Transverse colon (tissue), 4 donors: ENCODE results near the gene NOL9. TPM values are rescaled to one million over a fixed set of nuclear protein-coding genes. Genes with fewer than 3 reads are reported as not detected.

Source experiments
- DNase-seq: peaks from one replicate; pipeline ENCODE4 v3.0.0-alpha.2; 2019
- H3K27ac ChIP-seq, 4 donors: fragments of 200-600 bp; sonication (generic); 2 replicates each; pipeline ENCODE4 v1.5.1; 2016 to 2018; ENCODE audit warnings: inconsistent platforms in 4 of 4
- H3K27me3 ChIP-seq: fragments of 200-600 bp; sonication (generic); 2 replicates; pipeline ENCODE4 v1.5.1; 2017; ENCODE audit warnings: inconsistent platforms
- H3K36me3 ChIP-seq, 4 donors: fragments of 200-600 bp; sonication (generic); 2 replicates each; pipeline ENCODE4 v1.5.1; 2017 to 2019; ENCODE audit warnings: inconsistent platforms in 4 of 4
- H3K4me1 ChIP-seq, 4 donors: fragments of 200-600 bp; sonication (generic); 2 replicates each; pipeline ENCODE4 v1.5.1; 2017 to 2020; ENCODE audit warnings: inconsistent platforms in 4 of 4
- H3K4me3 ChIP-seq, 4 donors: fragments of 200-600 bp; sonication (generic); 1 replicate in 1 of 4; 2 replicates in 3 of 4; pipeline versions ENCODE4 v1.5.1 to v1.6.1; 2017 to 2019; ENCODE audit warnings: inconsistent platforms in 4 of 4
- H3K9me3 ChIP-seq, 2 donors: fragments of 200-600 bp; sonication (generic); 2 replicates each; pipeline ENCODE4 v1.5.1; 2017 to 2019; ENCODE audit warnings: inconsistent platforms in 2 of 2
- EP300 ChIP-seq: sonication (generic); formaldehyde crosslinking; IDR thresholded peaks from one replicate; pipeline ENCODE4 v1.6.1; 2017; ENCODE audit warnings: antibody characterized with exemption, low read depth
- POLR2A ChIP-seq: fragments of 450-650 bp; IDR thresholded peaks from one replicate; pipeline ENCODE4 v1.6.1; 2016; ENCODE audit warnings: antibody characterized with exemption, mild to moderate bottlenecking, moderate library complexity
- POLR2AphosphoS5 ChIP-seq, 3 donors: sonication (generic); formaldehyde crosslinking; IDR thresholded peaks; one replicate each; pipeline ENCODE4 v1.6.1; 2016; ENCODE audit warnings: antibody characterized with exemption in 3 of 3
- WGBS, 2 donors: methylation state at CpG; one replicate each; pipeline ENCODE4 v1.1.5; 2018; ENCODE audit warnings: low coverage in 1 of 2; 5-methylcytosine and 5-hydroxymethylcytosine counted together
- in situ Hi-C, 4 donors: fragments of 200-750 bp; cut with MboI; loops; one replicate each; pipeline versions ENCODE4 v1.15.0 to v1.15.1; 2017; ENCODE audit warnings: low sequenced_read_pairs in 3 of 4, low pct_ligation_motif_present in 1 of 4, low pct_unique_long_range_greater_than_20kb in 1 of 4
- intact Hi-C: fragments of 100-400 bp; cut with DNase I; formaldehyde crosslinking; loops from one replicate; pipeline ENCODE4 v1.15.1; 2023; ENCODE audit warnings: low total_unique reads
- total RNA-seq, 4 donors: library from RNA; depleted of rRNA; stranded (reverse); fragments of >200 nt; gene quantifications; one replicate each; pipeline ENCODE4 v1.1.0, GENCODE V29; 2016
- TF ChIP-seq, protein P1 (sequence below), 5 experiments: fragments of 200-600 bp in 3 of 5; fragments of 450-650 bp in 2 of 5; sonication (generic) in 3 of 5; IDR thresholded peaks; 1 replicate in 2 of 5; 2 replicates in 3 of 5; pipeline ENCODE4 v1.5.1; 2016 to 2017; ENCODE audit warnings: antibody characterized with exemption in 5 of 5, inconsistent platforms in 3 of 5, mild to moderate bottlenecking in 2 of 5, moderate library complexity in 1 of 5

Gene NOL9
- total RNA-seq, 4 donors from 2014 or later = 8.0 to 30.0 (median 13.8) TPM

DNA sequence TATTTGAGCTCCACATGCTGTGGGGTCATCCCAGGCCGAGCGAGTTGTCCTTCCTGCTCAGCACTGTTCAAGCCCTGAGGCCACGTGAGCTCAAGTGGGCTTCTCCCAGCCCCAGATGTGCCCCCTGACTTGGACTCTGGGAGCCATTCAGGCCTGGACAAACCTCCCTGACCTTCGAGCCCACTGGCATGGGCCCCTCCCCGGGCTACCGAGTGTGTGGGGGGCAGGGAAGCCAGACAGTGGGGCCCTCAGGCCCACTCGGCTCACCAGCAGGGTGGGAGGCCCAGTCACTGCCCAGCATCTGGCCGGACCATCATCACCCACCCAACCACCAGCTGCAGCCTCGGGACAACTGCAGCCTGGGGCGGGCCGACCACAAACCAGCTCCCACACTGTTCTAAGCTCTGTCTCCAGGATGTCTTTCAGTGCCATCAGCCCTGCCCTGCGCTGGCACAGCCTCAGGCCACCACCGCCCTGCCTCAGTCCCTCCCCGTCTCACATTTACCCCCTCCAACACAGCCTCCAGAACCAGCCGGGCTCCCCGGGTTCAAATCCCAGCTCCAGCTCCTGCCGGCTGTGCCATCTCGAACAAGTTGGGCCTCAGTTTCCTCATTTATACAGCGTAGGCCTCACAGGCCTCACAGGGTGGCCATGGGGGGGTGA is 41.9 kb downstream of the NOL9 start:
- no peaks in the 10 kb centered on the region for H3K9me3 ChIP-seq
- TF ChIP-seq POLR2A = no peak
- no peak for TF ChIP-seq POLR2AphosphoS5 (IDR thresholded peaks at IDR 0.05)
- TF ChIP-seq, protein P1, sequence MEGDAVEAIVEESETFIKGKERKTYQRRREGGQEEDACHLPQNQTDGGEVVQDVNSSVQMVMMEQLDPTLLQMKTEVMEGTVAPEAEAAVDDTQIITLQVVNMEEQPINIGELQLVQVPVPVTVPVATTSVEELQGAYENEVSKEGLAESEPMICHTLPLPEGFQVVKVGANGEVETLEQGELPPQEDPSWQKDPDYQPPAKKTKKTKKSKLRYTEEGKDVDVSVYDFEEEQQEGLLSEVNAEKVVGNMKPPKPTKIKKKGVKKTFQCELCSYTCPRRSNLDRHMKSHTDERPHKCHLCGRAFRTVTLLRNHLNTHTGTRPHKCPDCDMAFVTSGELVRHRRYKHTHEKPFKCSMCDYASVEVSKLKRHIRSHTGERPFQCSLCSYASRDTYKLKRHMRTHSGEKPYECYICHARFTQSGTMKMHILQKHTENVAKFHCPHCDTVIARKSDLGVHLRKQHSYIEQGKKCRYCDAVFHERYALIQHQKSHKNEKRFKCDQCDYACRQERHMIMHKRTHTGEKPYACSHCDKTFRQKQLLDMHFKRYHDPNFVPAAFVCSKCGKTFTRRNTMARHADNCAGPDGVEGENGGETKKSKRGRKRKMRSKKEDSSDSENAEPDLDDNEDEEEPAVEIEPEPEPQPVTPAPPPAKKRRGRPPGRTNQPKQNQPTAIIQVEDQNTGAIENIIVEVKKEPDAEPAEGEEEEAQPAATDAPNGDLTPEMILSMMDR (IDR thresholded peaks at IDR 0.05) = no peak
- no peak for TF ChIP-seq EP300
- no peaks in the 10 kb centered on the region for H3K27me3 ChIP-seq
- no peaks in the 10 kb centered on the region for H3K36me3 ChIP-seq
- in situ Hi-C loops = no loop called here
- H3K4me3 ChIP-seq = no peak overlapping the region
- no peak overlapping the region for H3K27ac ChIP-seq
- DNase-seq = no peak
- no peaks in the 10 kb centered on the region for H3K4me1 ChIP-seq
- intact Hi-C loops = no loop called here
- 89% methylated on average over 19 of the region's 19 CpGs; no CpG with 5 or more reads in 1 of the 2 donors for WGBS, 2 donors

DNA sequence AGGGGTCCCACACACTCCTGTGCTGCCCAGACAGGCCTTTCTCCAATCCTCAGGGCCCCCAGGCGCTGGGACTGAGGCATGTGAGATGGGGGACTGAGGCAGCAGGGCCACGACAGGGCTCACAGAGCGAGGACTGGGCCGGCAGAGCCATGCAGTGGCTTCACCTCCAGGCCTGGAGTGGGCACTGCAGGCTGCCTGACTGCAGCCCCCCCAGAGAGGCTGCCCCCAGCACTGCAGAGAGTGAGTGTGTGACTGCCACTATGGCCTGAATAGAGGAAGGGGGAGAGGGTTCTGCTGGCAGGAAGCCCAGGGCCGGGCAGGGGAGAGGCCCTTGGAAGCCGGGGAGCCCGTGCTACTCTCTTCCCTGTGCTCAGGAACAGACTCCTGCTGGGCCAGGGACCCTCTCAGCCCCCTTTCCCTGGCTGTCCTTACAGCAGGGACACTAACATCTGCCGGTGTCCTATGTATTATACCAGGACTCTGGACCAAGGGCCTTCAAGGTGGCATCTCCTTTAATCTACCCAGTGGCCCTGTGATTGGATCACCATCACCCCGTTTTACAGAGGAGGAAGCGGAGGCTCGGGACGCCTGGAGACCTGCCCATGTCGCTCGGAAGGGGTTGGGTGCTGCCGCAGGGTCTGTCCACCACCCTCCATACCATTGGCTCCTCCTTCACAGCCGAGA is 42.6 kb downstream of the NOL9 start:
- in situ Hi-C loops = no loop called here
- TF ChIP-seq POLR2A (no peak), POLR2AphosphoS5 (IDR thresholded peaks at IDR 0.05) (no peak), EP300 (no peak)
- TF ChIP-seq, protein P1 (IDR thresholded peaks at IDR 0.05) = no peak
- H3K36me3 ChIP-seq = no peaks in the 10 kb centered on the region
- H3K27ac ChIP-seq = no peak overlapping the region
- 87% methylated on average over 16 of the region's 16 CpGs; no CpG with 5 or more reads in 1 of the 2 donors for WGBS, 2 donors
- no peak overlapping the region for H3K4me3 ChIP-seq
- no peak for DNase-seq
- no peaks in the 10 kb centered on the region for H3K4me1 ChIP-seq
- no peaks in the 10 kb centered on the region for H3K9me3 ChIP-seq
- intact Hi-C loops = no loop called here
- H3K27me3 ChIP-seq = no peaks in the 10 kb centered on the region

DNA sequence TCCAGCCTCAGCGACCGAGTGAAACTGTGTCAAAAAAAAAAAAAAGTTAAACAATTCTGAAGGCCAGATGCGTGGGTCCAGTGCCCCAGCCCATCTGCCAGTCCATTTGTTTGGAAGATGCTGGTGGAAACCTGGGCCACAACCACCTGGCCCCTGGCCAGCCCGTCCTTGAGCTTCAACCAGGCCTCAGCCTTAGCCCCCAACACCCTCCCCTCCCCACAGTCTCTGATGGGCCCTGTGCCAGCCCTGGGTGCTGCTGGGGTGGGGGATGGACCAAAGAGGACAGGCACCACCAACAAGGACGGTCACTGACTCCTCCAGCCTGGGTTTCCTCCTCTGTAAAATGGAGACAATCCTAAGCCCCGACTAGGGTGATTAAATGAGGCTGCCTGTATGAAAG is 43.3 kb downstream of the NOL9 start:
- H3K27ac ChIP-seq = no peak overlapping the region

DNA sequence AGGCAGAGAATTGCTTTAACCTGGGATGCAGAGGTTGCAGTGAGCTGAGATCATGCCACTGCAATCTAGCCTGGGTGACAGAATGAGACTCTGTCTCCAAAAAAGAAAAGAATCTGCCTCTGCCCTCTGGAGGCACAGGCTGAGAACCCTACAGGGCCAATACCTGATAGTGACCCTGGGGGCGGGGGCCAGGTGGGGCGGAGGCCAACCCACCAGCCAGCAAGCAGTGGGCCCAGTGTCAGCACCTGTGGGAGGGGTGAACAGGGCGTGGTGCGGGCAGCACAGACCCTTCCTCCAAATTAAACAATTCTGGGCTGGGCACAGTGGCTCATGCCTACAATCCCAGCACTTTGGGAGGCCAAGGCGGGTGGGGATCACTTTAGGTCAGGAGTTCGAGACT is 43.8 kb downstream of the NOL9 start:
- 50 to 76% methylated on average over 2 to 6 of the region's 6 CpGs for WGBS, 2 donors
- in situ Hi-C loops (no loop called here), intact Hi-C loops (no loop called here)

More for the DNA sequence above, 43.3 kb downstream of the NOL9 start:
- Histone ChIP-seq H3K27me3 (no peaks in the 10 kb centered on the region), H3K4me3 (no peak overlapping the region), H3K9me3 (no peaks in the 10 kb centered on the region), H3K4me1 (no peaks in the 10 kb centered on the region), H3K36me3 (no peaks in the 10 kb centered on the region)
- 66 to 75% methylated on average over 3 to 6 of the region's 6 CpGs for WGBS, 2 donors
- in situ Hi-C loops = no loop called here
- TF ChIP-seq POLR2AphosphoS5 (IDR thresholded peaks at IDR 0.05) = no peak
- no peak for TF ChIP-seq POLR2A
- DNase-seq = no peak
- intact Hi-C loops = no loop called here

More for the DNA sequence above, 43.8 kb downstream of the NOL9 start:
- TF ChIP-seq POLR2A (no peak), POLR2AphosphoS5 (IDR thresholded peaks at IDR 0.05) (no peak), EP300 (no peak)
- TF ChIP-seq, protein P1 (IDR thresholded peaks at IDR 0.05) = no peak
- Histone ChIP-seq H3K4me3 (no peak overlapping the region), H3K27ac (no peak overlapping the region), H3K36me3 (no peaks in the 10 kb centered on the region), H3K27me3 (no peaks in the 10 kb centered on the region), H3K9me3 (no peaks in the 10 kb centered on the region), H3K4me1 (no peaks in the 10 kb centered on the region)
- no peak for DNase-seq
